Rectal smooth muscle tissue (tissue), 1 donor: ENCODE measurements around the gene ZRANB1.
A peak's percentile ranks its signal among the peaks of the same experiment; 100 is the strongest.
"Not testable (repeated sequence)": the region's sequence is repeated elsewhere in the genome, so short reads cannot be mapped to it uniquely, and the experiment has no call there.

ENCODE experiments used
- H3K27ac ChIP-seq: one replicate; pipeline ENCODE4 v1.7.0; 2013; ENCODE audit warnings: low read depth, low read length, inconsistent platforms
- H3K27me3 ChIP-seq: one replicate; pipeline ENCODE4 v1.7.0; 2013; ENCODE audit warnings: low read length; ENCODE audit not compliant: control insufficient read depth, insufficient read depth
- H3K36me3 ChIP-seq: one replicate; pipeline ENCODE4 v1.7.0; 2013; ENCODE audit warnings: low read length; ENCODE audit not compliant: control insufficient read depth, insufficient read depth
- H3K4me1 ChIP-seq: one replicate; pipeline ENCODE4 v1.7.0; 2013; ENCODE audit warnings: low read length; ENCODE audit not compliant: control insufficient read depth, insufficient read depth
- H3K4me3 ChIP-seq: one replicate; pipeline ENCODE4 v1.7.0; 2013; ENCODE audit warnings: low read length
- H3K9ac ChIP-seq: one replicate; pipeline ENCODE4 v1.7.0; 2013; ENCODE audit warnings: low read length

ZRANB1 gene

DNA sequence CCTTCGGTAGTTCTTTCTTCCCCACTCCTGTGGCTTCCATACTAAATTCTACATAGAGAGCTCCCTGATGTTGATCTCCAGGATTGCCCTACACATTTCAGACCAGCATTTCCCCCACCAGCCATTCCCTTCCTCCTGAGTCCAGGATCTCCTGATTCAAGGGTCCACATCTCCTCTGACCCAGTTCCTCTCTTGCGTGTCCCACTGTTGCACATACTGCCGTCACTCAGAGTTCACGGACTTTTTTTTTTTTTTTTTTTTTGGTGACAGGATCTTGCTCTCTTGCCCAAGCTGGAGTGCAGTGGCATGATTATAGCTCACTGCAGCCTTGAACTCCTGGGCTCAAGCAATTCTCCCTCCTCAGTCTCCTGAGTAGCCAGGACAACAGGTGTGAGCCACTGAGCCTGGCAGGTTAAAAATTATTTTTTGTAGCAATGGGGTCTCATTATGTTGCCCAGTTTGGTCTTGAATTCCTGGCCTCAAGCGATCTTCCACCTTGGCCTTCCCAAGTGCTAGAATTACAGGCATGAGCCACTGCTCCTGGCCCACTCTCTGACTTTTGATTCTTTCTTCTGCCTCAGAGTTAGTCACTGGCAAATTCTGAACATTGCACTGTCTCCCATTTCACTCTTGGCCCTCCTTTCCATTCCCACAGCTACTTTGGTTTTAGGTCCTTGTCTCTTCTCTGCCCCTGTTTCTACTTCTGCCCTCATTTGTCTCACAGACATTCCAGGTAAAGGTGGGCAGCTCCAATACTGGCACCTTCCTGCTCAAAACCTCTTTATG, 29.6 kb upstream of the ZRANB1 start:
- H3K27ac ChIP-seq: peak overlapping the region; percentile 72
- no peak overlapping the region for H3K9ac ChIP-seq
- no peaks in the 10 kb centered on the region for H3K27me3 ChIP-seq
- no peaks in the 10 kb centered on the region for H3K36me3 ChIP-seq
- H3K4me1 ChIP-seq: peaks cover 15% of the 10 kb centered on the region
- no peak overlapping the region for H3K4me3 ChIP-seq

DNA sequence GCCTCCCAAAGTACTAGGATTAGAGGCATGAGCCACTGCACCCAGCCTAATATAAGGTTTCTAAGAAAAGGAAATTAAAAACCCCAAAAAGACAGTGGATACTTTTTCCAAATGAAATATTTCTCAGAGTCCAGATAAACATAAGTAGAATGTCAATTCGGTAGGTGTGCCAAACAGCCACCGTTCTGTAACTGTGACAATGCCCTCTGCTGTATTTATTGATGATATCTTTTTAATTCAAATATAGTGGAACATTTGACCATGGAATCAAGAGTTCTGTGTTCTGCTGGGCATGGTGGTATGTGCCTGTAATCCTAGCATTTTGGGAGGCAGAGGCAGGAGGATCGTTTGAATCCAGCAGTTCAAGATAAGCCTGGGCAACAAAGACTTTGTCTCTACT, 28.8 kb upstream of the ZRANB1 start:
- Histone ChIP-seq H3K27ac (no peak overlapping the region), H3K4me1 (peaks cover 15% of the 10 kb centered on the region), H3K9ac (no peak overlapping the region), H3K4me3 (no peak overlapping the region), H3K27me3 (no peaks in the 10 kb centered on the region), H3K36me3 (no peaks in the 10 kb centered on the region)

DNA sequence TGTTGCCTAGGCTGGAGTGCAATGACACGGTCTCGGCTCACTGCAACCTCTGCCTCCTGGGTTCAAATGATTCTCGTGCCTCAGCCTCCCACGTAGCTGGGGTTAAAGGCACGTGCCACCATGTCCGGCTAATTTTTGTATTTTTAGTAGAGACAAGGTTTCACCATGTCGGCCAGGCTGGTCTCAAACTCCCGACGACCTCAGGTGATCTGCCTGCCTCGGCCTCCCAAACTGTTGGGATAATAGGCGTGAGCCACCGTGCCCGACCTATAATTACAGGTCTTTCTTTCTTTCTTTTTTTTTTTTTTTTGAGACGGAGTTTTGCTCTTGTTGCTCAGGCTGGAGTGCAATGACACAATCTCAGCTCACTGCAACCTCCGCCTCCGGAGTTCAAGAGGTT, 27.5 kb upstream of the ZRANB1 start:
- not testable (repeated sequence) for H3K36me3 ChIP-seq, H3K27ac ChIP-seq, H3K4me3 ChIP-seq, H3K27me3 ChIP-seq, H3K9ac ChIP-seq
- peaks cover 22% of the 10 kb centered on the region for H3K4me1 ChIP-seq

DNA sequence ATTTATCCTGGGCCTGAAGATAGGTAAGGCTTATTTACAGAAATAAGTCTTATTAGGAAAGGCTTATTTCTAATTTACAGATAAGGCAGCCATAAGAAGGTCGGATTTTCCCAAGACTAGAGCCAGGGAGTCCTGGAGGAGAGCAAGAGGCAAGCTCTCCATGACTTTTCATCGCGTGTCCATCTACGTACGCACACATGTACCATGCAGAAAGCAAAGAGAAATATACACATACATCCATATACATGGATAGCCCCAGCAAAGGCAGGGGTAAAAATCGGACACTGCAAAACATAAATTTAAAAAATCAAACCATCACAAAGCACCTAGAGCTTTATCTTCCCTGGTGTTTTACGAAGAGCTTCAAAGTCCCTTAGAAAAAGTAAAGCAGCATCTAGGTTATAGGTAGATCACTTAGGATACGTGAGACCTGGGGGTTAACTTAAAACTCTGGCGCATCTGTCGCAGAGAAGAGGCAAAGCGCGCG, 25.8 kb upstream of the ZRANB1 start:
- H3K27ac ChIP-seq: peak overlapping the region; percentile 97
- H3K4me3 ChIP-seq: peak overlapping the region; percentile 87
- peaks cover 27% of the 10 kb centered on the region for H3K4me1 ChIP-seq
- H3K9ac ChIP-seq: peak overlapping the region; percentile 80
- H3K27me3 ChIP-seq: no peaks in the 10 kb centered on the region
- H3K36me3 ChIP-seq: no peaks in the 10 kb centered on the region

DNA sequence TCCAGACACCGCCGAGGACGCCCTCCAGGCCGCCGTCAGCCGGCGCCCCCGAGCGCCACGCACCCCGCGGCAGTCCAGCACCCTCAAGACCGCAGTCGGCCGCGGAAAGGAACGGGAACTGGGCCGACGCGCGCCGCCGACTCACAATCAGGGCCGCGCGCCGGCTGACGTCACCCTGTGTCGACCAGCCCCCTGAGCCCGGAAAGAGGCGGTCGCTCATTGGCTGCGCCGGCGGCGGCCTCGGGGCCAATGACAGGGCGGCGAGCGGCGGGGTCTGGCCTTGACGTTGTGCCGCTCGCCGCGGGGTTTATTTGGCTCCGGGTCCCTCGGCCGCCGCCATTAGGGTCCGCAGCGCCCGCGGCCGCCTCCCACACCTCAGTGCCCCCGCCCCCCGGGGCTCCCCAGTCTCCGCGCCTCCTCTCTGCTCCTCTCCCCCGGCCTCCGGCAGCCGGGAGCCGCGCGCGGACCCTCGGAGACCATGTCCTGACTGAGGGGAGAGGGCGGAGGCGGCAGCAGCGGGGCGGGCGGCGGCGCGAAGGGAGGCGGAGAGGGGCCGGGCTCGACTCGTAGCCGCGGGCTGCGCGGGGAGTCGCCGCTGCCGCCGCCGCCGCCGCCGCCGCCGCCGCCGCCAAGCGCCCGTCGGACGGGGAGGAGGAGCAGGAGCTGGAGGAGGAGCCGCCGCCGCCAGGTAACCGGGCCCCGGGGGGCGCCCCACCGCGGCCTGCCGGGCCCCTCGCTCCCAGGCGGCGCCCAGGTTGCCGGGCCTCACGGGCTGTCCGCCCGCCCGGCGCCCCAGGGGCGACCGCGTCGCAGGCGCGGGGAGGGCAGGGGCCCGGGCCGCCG, 25.1 kb upstream of the ZRANB1 start:
- Histone ChIP-seq H3K9ac (peak overlapping the region; percentile 95), H3K27ac (peak overlapping the region; percentile 98), H3K27me3 (no peaks in the 10 kb centered on the region), H3K4me1 (peaks cover 21% of the 10 kb centered on the region), H3K36me3 (no peaks in the 10 kb centered on the region), H3K4me3 (peak overlapping the region; percentile 93)

DNA sequence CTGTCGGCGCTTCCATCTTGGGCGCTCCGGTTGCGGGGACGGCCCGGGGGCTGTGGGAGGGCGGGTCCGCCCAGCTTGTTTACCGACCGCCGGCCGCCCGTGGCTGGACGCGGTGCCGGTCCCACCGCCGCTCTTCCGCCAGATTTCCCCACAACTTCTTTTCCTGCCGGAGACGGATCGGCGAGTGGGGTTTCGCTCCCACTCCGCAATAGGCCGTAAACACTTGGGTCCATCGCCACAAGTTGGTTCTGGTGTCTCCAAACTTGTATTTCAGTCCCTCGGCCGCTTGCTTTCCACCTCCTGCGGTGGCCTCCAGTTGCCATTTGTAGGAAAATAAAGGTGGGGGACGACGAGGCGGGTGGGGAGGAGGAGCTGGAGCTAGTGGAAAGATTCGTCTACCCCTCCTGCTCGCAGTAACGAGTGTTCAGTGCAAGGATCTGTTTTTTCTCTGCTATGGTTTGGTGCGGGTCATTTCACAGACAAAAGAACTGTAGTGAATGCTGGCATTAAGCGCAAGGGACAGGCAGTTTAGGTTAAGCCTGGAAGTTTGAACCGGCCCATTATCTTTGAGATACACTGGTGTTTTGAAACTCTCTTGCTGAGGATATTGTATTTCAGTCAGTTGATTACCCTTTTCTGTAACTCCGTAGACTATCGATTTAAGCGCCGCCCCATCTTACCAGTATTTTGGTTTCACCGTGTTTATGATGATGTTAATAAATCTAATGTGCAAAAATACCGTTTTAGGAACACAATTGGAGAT, 24.3 kb upstream of the ZRANB1 start:
- Histone ChIP-seq H3K27me3 (no peaks in the 10 kb centered on the region), H3K9ac (peak overlapping the region; percentile 95), H3K36me3 (no peaks in the 10 kb centered on the region), H3K4me3 (peak overlapping the region; percentile 93), H3K4me1 (peaks cover 18% of the 10 kb centered on the region), H3K27ac (peak overlapping the region; percentile 98)

DNA sequence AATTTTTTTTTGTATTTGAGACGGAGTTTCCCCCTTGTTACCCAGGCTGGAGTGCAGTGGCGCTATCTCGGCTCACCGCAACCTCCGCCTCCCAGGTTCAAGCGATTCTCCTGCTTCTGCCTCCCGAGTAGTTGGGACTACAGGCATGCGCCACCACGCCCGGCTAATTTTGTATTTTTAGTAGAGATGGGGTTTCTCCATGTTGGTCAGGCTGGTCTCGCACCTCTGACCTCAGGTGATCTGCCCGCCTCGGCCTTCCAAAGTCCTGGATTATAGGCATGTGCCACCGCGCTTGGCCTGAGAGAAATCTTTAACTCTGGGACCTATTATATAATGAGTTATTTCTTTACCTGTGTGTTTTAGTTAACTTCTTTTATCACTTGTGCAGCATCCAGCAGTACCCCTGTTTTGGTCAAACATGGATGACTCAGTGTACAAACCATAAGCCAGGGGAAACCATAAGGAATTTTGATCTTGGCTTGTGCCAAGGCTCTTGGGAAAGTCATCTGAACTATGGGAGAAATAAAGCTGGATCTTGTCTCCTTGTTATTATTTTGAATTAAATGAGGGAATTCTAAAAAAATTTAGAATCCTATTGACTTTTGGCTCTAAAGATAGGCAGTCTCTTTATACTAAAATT, 23.6 kb upstream of the ZRANB1 start:
- Histone ChIP-seq H3K4me3 (peak overlapping the region; percentile 93), H3K36me3 (no peaks in the 10 kb centered on the region), H3K4me1 (peaks cover 18% of the 10 kb centered on the region), H3K9ac (peak overlapping the region; percentile 95), H3K27me3 (no peaks in the 10 kb centered on the region), H3K27ac (peak overlapping the region; percentile 98)

DNA sequence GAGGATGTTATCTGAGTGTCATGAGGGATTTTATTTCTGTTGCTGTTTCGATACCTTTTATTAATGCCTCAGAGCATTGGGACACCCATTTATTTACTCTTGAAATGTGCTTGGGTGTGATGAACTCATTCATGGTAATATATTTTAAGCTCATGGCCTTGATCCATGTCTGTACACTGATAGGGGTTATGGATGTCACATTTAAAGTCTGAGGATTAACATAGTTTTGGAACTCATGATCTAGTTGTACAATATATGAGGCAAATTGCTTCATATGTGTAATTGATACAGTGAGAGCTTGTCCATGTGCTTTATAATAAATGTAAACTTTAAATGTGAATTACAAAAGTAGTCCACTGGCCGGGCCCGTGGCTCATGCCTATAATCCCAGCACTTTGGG, 23.0 kb upstream of the ZRANB1 start:
- Histone ChIP-seq H3K4me3 (peak overlapping the region; percentile 93), H3K27ac (peak overlapping the region; percentile 15), H3K4me1 (peaks cover 18% of the 10 kb centered on the region), H3K27me3 (no peaks in the 10 kb centered on the region), H3K9ac (no peak overlapping the region), H3K36me3 (no peaks in the 10 kb centered on the region)

DNA sequence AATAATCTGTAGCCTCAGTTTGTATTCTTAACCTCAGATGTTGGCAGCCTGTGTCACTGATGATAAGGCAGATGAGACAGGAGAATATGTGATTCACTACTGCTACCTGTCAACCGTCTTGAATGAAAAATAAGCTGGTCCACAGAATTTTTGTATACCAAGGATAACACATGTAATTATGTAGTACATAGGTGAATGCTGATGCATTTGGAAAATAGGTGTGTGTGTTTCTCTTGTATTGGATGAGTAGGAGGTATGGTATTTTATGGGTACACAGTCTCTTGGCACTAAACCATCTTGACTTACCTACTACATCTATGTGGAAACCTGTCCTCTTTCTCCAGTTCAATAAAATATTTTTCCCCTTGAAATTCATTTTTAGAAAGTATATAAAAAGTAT, 20.7 kb upstream of the ZRANB1 start:
- Histone ChIP-seq H3K27me3 (no peaks in the 10 kb centered on the region), H3K36me3 (no peaks in the 10 kb centered on the region), H3K27ac (no peak overlapping the region), H3K4me1 (peaks cover 14% of the 10 kb centered on the region), H3K4me3 (no peak overlapping the region), H3K9ac (no peak overlapping the region)

DNA sequence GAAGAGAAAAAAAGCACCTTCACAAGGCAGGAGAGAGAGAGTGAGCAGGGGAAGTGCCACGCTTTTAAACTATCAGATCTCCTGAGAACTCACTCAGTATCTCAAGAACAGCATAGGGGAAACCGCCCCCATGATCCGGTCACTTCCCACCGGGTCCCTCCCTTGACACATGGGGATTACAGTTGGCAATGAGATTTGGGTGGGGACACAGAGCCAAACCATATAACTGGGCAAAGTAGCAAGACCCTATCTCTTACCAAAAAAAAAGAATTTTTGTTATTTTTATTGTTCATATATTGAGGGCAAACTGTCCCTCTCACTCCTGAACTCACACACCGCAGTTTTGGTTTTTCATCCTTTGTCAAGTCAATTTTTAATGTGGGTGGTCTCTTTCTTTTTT, 18.2 kb upstream of the ZRANB1 start:
- H3K9ac ChIP-seq: no peak overlapping the region
- H3K27ac ChIP-seq: no peak overlapping the region
- no peak overlapping the region for H3K4me3 ChIP-seq
- no peaks in the 10 kb centered on the region for H3K27me3 ChIP-seq
- H3K36me3 ChIP-seq: peaks cover 6% of the 10 kb centered on the region
- H3K4me1 ChIP-seq: peaks cover 10% of the 10 kb centered on the region

DNA sequence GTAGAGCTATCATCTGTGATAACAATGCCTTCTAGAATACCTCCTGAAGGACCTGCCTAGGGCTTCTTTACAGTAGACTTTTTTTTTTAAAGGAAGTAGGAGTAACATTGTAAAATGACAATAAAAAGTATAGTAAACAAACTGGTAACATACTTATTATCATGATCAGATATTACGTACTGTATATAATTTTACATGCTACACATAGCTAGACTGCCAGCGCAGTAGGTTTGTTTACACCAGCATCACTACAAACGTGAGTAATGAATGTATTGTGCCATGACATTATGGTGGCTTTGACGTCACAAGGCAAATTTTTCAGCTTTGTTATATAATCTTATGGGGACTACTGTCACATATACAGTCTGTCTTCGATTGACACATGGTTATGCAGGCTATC, 15.4 kb upstream of the ZRANB1 start:
- no peak overlapping the region for H3K9ac ChIP-seq
- no peaks in the 10 kb centered on the region for H3K27me3 ChIP-seq
- H3K36me3 ChIP-seq: peaks cover 6% of the 10 kb centered on the region
- no peak overlapping the region for H3K27ac ChIP-seq
- no peak overlapping the region for H3K4me3 ChIP-seq
- no peaks in the 10 kb centered on the region for H3K4me1 ChIP-seq

DNA sequence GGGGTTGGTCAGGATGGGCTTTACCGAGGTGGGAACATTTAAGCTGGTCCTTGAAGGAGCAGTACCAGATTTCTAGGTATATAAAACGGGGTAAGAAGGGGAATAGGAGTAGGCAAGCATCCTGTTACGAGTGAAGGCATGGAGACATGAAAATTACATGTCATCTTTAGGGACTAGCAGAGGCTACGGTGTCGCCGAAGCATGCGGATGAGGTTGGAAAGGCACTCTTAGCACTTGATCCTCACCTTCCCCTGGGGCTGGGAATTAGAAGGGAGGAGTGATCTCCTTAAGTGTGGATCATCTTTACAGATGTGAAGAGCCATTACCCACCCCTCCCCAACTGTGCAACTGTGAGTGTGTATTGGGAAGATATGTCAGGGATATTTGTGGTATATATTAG, 13.8 kb upstream of the ZRANB1 start:
- Histone ChIP-seq H3K27ac (no peak overlapping the region), H3K4me3 (no peak overlapping the region), H3K27me3 (no peaks in the 10 kb centered on the region), H3K9ac (no peak overlapping the region), H3K4me1 (no peaks in the 10 kb centered on the region), H3K36me3 (peaks cover 6% of the 10 kb centered on the region)
